Body of pancreas (tissue), 4 donors: Measurements from ENCODE around the gene C6orf47.

Source experiments
- CTCF ChIP-seq, 7 experiments: fragments of 450-650 bp in 4 of 7; fragments of 200-600 bp in 3 of 7; sonication (generic) in 3 of 7; IDR thresholded peaks; one replicate each; pipeline ENCODE4 v1.5.1; 2016 to 2019; ENCODE audit warnings: antibody characterized with exemption in 7 of 7
- POLR2A ChIP-seq, 3 donors: fragments of 450-650 bp; IDR thresholded peaks; one replicate each; pipeline ENCODE4 v1.6.1; 2016; ENCODE audit warnings: antibody characterized with exemption in 3 of 3, mild to moderate bottlenecking in 2 of 3

DNA sequence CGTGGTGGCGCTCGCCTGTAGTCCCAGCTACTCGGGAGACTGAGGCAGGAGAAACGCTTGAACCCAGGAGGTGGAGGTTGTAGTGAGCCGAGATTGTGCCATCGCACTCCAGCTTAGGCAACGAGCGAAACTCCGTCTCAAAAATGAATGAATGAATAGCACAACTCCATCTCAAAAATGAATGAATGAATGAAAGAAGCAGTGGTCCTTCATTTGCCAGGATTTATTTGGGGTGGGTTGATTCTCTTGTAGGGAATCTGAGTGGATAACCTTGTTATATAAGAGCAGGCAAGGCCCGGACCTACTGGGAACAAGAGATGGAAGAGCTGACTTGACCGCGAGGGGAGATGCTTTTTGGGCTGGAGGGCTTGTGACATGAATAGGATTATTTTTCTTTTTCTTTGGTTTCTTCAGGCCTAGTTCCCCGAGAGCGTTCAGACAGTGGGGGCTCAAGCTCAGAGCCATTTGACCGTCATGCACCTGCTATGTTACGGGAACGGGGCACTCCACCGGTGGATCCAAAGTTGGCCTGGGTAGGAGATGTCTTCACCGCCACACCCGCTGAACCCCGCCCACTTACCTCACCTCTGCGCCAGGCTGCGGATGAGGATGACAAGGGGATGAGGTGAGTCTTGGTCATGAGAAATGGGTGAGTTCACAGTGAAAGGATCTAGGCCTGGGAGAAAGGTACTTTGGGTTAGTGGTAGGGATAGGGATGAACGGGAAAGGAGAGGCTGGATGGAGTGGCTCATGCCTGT lies 30.2 kb downstream of the C6orf47 start:
- no peak for TF ChIP-seq CTCF (IDR thresholded peaks at IDR 0.05)
- no peak for TF ChIP-seq POLR2A (IDR thresholded peaks at IDR 0.05)
